Calu3 (cell line): ENCODE data around the gene CRACR2B. TPM values are rescaled to one million over a fixed set of nuclear protein-coding genes. Genes with fewer than 3 reads are reported as not detected.

Source experiments
- BruUV-seq: library from RNA; stranded (reverse); fragments of 400-500 nt; replicated peaks from 2 replicates; lab custom pipeline; 2021; lab: Mats Ljungman, UMichigan
- CTCF ChIA-PET: fragments of 300-600 bp; sonication (Branson Sonifier 250); formaldehyde crosslinking; loops from one replicate; lab custom pipeline; 2022; ENCODE audit warnings: antibody characterized with exemption; lab: Charles Lee
- DNase-seq: peaks from one replicate; pipeline ENCODE4 v3.0.0; 2022
- H3K27ac Mint-ChIP-seq: one replicate; pipeline ENCODE4 v1.8.0; 2022; ENCODE audit warnings: mixed read lengths; ENCODE audit not compliant: unreplicated experiment
- H3K27me3 Mint-ChIP-seq: one replicate; pipeline ENCODE4 v1.8.0; 2022; ENCODE audit warnings: mixed read lengths; ENCODE audit not compliant: unreplicated experiment
- H3K36me3 Mint-ChIP-seq: one replicate; pipeline ENCODE4 v1.8.0; 2022; ENCODE audit warnings: mild to moderate bottlenecking, moderate library complexity, mixed read lengths; ENCODE audit not compliant: insufficient read depth, unreplicated experiment
- H3K4me1 Mint-ChIP-seq: one replicate; pipeline ENCODE4 v1.8.0; 2022; ENCODE audit warnings: mild to moderate bottlenecking, low read depth, mixed read lengths; ENCODE audit not compliant: unreplicated experiment
- H3K4me3 Mint-ChIP-seq: one replicate; pipeline ENCODE4 v1.8.0; 2022; ENCODE audit warnings: mild to moderate bottlenecking, low read depth, moderate library complexity, mixed read lengths; ENCODE audit not compliant: unreplicated experiment
- H3K9me3 Mint-ChIP-seq: one replicate; pipeline ENCODE4 v1.8.0; 2022; ENCODE audit warnings: low read depth, mixed read lengths; ENCODE audit not compliant: unreplicated experiment
- intact Hi-C: fragments of 100-400 bp; cut with micrococcal nuclease; formaldehyde crosslinking; loops from one replicate; pipeline ENCODE4 v1.10.0; 2022; ENCODE audit not compliant: unreplicated experiment
- total RNA-seq: library from RNA; stranded (reverse); gene quantifications from 2 replicates; pipeline ENCODE4 v1.2.3, GENCODE V29; 2022
- TF ChIP-seq, protein P1 (sequence below): fragments of 200-600 bp; IDR thresholded peaks from one replicate; pipeline ENCODE4 v1.8.0; 2022; ENCODE audit warnings: antibody characterized with exemption; ENCODE audit not compliant: unreplicated experiment

The CRACR2B gene
- total RNA-seq, 1 experiment from 2014 or later, result 33.4 TPM

DNA sequence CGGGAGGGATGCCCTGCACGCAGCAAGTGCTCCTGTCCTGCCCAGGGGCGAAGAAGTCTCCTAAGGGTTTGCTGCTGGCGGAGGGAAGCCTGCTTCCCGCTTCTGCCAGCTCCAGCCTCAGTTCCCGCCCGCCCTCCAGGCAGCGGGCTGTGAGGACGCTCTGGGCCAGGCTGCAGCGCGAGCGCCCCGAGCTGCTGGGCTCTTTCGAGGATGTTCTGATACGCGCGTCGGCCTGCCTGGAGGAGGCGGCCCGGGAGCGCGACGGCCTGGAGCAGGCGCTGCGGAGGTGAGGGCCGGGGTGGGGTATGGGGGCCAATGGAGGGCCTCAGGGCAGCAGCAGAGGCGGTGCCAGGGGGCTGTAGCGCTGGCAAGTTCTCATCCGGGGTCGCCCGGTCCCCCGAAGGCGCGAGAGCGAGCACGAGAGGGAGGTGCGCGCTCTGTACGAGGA lies 2.2 kb downstream of the CRACR2B start:
- intact Hi-C loops, result no loop called here
- peaks cover 87% of the 10 kb centered on the region for H3K36me3 Mint-ChIP-seq
- no TSS peak for BruUV-seq
- DNase-seq, result no peak
- H3K9me3 Mint-ChIP-seq, result no peaks in the 10 kb centered on the region
- TF ChIP-seq, protein P1, sequence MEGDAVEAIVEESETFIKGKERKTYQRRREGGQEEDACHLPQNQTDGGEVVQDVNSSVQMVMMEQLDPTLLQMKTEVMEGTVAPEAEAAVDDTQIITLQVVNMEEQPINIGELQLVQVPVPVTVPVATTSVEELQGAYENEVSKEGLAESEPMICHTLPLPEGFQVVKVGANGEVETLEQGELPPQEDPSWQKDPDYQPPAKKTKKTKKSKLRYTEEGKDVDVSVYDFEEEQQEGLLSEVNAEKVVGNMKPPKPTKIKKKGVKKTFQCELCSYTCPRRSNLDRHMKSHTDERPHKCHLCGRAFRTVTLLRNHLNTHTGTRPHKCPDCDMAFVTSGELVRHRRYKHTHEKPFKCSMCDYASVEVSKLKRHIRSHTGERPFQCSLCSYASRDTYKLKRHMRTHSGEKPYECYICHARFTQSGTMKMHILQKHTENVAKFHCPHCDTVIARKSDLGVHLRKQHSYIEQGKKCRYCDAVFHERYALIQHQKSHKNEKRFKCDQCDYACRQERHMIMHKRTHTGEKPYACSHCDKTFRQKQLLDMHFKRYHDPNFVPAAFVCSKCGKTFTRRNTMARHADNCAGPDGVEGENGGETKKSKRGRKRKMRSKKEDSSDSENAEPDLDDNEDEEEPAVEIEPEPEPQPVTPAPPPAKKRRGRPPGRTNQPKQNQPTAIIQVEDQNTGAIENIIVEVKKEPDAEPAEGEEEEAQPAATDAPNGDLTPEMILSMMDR, result no peak
- H3K27ac Mint-ChIP-seq, result peak overlapping the region; percentile 75
- H3K4me1 Mint-ChIP-seq, result peaks cover 43% of the 10 kb centered on the region
- no peaks in the 10 kb centered on the region for H3K27me3 Mint-ChIP-seq
- H3K4me3 Mint-ChIP-seq, result peak overlapping the region; percentile 78
- CTCF ChIA-PET, result interaction anchor here (0.6 kb wide), 1 partner anchor 324 kb away, joined by 3 read pairs; no protein-coding TSS in a partner anchor

DNA sequence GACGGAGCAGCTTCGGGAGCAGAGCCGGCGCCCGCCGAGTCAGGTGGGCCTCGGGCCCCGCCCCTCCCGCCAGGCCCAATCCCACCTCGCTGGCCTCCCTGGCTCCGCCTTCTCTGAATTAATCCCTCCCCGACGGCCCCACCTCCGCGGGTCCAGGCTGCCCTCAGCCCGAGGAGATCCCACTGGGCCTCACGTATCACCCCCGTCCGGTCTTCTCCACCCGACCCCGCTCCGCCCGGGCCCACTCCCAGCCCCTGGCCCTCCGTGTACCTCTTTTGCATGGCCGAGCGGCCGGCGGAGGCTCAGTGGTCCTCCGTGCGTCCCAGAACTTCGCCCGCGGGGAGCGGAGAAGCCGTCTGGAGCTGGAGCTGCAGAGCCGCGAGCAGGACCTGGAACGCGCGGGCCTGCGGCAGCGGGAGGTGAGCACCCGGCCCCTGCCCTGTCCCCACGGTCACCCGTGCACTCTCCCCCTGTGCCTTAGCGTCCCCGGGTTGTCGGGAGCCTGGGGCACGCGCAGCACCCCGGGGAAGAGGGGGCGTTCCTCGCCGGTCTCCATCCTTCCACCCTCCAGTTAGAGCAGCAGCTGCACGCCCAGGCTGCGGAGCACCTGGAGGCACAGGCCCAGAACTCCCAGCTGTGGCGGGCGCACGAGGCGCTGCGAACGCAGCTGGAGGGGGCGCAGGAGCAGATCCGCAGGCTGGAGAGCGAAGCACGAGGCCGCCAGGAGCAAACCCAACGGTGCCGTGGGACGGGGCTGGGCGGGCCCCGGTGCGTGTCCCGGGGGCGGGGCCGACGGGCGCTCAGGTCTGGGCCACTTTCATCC lies 2.8 kb downstream of the CRACR2B start:
- Mint-ChIP-seq H3K27ac (peak overlapping the region; percentile 56), H3K9me3 (no peaks in the 10 kb centered on the region), H3K27me3 (no peaks in the 10 kb centered on the region), H3K4me1 (peaks cover 36% of the 10 kb centered on the region), H3K4me3 (peak overlapping the region; percentile 78), H3K36me3 (peaks cover 87% of the 10 kb centered on the region)
- BruUV-seq, result no TSS peak
- DNase-seq, result peak; percentile 85
- intact Hi-C loops, result no loop called here
- CTCF ChIA-PET, result interaction anchor here (0.6 kb wide), 1 partner anchor 323 kb away, joined by 3 read pairs; no protein-coding TSS in a partner anchor
- TF ChIP-seq, protein P1, result no peak

DNA sequence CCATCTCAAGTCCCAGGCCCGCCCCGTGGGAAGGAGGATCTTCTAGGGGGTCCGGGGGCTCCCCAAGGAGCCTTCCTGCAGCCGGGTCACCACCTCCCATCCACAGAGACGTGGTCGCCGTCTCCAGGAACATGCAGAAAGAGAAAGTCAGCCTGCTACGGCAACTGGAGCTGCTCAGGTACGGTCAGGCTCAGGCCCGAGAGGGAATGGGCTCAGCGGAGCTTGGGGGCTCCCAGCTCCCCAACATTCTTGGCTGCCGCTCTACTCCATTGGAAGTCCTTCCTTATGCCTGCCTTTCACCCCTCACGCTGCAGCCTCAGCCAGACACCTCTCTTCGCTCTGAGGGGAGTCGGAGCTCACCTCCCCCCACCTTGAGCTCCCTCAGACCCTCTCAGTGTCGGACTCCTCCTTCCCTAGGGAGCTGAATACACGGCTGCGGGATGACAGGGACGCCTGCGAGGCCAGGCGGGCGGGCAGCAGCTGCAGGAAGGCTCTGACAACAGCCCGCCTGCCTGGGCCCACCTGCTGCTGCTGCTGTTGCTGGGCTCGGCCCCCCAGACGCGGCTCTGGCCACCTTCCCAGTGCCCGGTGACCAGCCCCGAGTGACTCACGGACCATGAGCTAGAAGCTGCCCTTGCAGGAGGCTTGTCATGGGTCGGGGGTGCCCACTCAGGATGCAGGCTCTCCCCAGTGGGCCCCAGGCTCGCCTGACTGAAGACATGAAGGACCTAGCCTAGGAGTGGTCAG lies 3.6 kb downstream of the CRACR2B start:
- Mint-ChIP-seq H3K9me3 (no peaks in the 10 kb centered on the region), H3K4me1 (peaks cover 34% of the 10 kb centered on the region), H3K27ac (peak overlapping the region; percentile 1), H3K4me3 (peak overlapping the region; percentile 78), H3K27me3 (no peaks in the 10 kb centered on the region), H3K36me3 (peaks cover 91% of the 10 kb centered on the region)
- intact Hi-C loops, result no loop called here
- no TSS peak for BruUV-seq
- TF ChIP-seq, protein P1, result no peak
- no peak for DNase-seq
- CTCF ChIA-PET, result interaction anchor here (1.1 kb wide), 1 partner anchor 12 kb away, joined by 5 read pairs; the partner anchor contains the start of gene PNPLA2

DNA sequence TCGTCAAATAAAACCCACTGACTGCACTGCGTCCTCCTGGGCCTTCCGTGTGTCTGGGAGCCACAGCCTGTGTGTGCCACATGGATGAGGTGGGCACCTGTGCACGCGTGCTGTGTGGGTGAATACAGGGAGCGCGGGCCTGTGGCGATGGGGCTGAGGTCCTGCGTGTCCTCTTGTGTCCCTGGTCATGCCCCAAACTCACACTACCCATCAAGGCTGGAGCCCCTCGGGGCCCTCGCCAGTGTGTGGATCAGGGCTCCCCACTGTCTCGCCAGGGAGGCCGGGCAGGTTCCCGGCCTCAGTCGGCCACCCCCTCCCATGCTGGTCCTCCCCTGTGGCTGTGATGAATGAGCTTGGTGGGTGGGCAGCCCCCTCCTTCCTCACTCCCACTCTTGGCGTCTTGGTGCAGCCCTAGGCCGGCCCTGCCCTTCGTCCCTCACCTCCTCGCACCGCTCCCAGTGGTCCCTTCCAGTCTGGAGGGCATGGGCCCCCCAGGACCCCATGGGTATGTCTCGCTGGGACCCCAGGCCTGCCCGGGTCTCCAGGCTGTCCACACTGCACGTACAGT lies 4.3 kb downstream of the CRACR2B start:
- no peak for DNase-seq
- Mint-ChIP-seq H3K27ac (peak overlapping the region; percentile 1), H3K4me1 (peaks cover 34% of the 10 kb centered on the region), H3K4me3 (peak overlapping the region; percentile 78), H3K27me3 (no peaks in the 10 kb centered on the region), H3K36me3 (peaks cover 93% of the 10 kb centered on the region), H3K9me3 (no peaks in the 10 kb centered on the region)
- BruUV-seq, result no TSS peak
- TF ChIP-seq, protein P1, result no peak
- CTCF ChIA-PET, result interaction anchor here (0.5 to 1.1 kb wide), 2 partner anchors 13 to 277 kb away, joined by 4 to 5 read pairs; partner anchors contain the start of gene PNPLA2
- intact Hi-C loops, result no loop called here
